ENCODE measurements around the gene ANKRD1.

The ANKRD1 gene

DNA sequence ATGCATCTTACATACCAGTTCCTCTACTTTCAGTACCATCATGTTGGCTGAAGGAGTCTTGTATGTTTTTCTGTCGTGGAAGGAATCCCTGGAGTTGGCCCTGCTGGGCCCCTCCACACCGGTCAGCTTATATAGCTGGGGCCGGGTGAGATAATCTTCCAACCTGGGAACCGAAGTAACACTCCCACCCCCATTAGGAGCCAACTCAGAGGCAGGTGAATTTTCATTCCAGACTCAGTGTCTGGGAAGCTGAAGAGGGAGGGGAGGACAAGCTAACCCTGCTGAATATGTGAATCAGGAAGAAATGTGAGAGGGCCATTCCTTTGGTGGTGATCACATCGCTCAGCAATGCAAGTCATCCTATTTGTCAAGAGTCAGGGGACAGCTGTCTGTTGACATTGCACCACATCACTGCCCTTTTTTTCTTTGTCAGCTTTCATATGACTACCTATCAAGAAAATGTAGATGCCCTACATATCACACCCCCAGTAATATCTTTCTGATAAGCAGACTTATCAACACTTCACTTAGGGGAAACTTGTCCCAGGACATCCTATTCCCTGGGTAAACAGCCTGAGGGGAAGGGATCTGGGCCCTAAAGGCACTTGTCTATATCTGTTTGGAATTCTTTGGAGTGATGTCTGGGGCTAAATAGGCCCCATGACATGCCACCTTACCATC lies at the start of gene ANKRD1:
Gene ANKRD1 (minus strand): TSS at position 102 of the 681 bp plus-strand sequence. CDS start 60 bp downstream, at position 42.
- peaks cover 98% of the 10 kb centered on the region for H3K27me3 ChIP-seq (ENCODE audit: control insufficient read depth, insufficient read depth, low read length)
- peak within 1 kb of the TSS; percentile 48; the same call in 1 of the 2 replicates for H3K4me3 ChIP-seq (ENCODE audit: low read depth, low read length)
- no peaks in the 10 kb centered on the region for H3K9me3 ChIP-seq (ENCODE audit: control insufficient read depth, insufficient read depth, low read depth, low read length)
- no peak within 1 kb of the TSS; the same call in 1 of the 2 replicates for H3K27ac ChIP-seq (ENCODE audit: low read depth, low read length)
- H3K36me3 ChIP-seq (ENCODE audit: control insufficient read depth, insufficient read depth, low read length), result no peaks in the 10 kb centered on the region; the same call in 1 of the 2 replicates
- H3K4me1 ChIP-seq (ENCODE audit: control insufficient read depth, insufficient read depth, low read length), result peaks cover 36% of the 10 kb centered on the region
- peak within 1 kb of the TSS; percentile 74 for H3K9ac ChIP-seq (ENCODE audit: low read length)

DNA sequence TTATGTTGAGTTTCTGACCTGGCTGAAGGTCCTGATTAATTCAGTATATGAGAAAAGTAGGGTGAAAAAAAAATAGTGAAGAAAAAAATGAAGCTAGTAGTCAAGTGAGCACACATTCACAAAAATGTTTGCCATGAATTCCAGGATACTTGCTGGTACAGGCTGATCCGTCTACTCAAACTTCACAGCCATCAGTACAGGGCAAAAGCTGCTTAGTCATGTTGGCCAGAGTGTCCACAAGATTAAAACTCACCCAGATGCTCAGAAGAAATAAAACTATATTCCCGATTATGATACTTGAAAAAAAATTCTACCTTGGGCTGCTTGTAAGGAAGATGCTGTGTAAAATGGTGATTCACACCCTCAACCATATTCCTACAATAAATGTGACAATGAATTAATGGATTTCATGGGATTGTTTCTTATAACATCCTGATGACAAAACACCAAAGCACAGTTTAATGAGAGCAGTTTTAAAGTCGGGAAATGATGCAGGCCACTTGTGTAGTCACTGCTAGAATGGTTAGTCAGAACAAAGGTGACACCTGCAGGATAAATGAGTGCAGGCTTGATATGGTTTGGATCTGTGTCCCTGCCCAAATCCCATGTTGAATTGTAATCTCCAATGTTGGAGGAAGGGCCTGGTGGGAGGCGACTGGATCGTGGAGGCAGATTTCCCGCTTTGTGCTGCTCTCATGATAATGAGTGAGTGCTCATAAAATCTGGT lies 49.2 kb upstream of the ANKRD1 start:
- peaks cover 2% of the 10 kb centered on the region; the same call in 1 of the 2 replicates for H3K9me3 ChIP-seq (ENCODE audit: control insufficient read depth, insufficient read depth, low read depth, low read length)
- H3K4me3 ChIP-seq (ENCODE audit: low read depth, low read length), result no peak overlapping the region
- no peak overlapping the region for H3K9ac ChIP-seq (ENCODE audit: low read length)
- 0 out of 2 replicates have a peak, but pooled peaks cover 3% of the 10 kb centered on the region for H3K4me1 ChIP-seq (ENCODE audit: control insufficient read depth, insufficient read depth, low read length)
- H3K36me3 ChIP-seq (ENCODE audit: control insufficient read depth, insufficient read depth, low read length), result no peaks in the 10 kb centered on the region
- H3K27ac ChIP-seq (ENCODE audit: low read depth, low read length), result no peak overlapping the region
- peaks cover 14% of the 10 kb centered on the region; the same call in 1 of the 2 replicates for H3K27me3 ChIP-seq (ENCODE audit: control insufficient read depth, insufficient read depth, low read length)

DNA sequence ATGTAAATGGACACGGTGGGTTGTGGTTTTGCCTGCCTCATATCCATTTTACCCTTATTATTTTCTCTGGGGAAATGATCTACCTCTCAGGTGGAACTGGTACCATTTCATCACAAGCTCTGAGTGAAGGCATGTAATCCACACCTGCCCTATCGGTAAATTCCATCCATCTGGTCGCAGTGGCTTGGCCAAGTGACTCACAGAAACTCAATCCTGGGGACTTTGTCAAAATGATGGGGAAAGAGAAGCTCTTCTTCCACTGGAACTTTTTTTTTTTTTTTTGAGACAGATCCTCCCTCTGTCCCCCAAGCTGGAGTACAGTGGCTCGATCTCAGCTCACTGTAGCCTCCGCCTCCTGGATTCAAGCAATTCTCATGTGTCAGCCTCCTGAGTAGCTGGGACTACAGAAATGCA lies 48.2 kb upstream of the ANKRD1 start:
- Histone ChIP-seq H3K27me3 (ENCODE audit: control insufficient read depth, insufficient read depth, low read length) (peaks cover 20% of the 10 kb centered on the region; the same call in 1 of the 2 replicates), H3K27ac (ENCODE audit: low read depth, low read length) (no peak overlapping the region), H3K9ac (ENCODE audit: low read length) (no peak overlapping the region), H3K36me3 (ENCODE audit: control insufficient read depth, insufficient read depth, low read length) (no peaks in the 10 kb centered on the region), H3K9me3 (ENCODE audit: control insufficient read depth, insufficient read depth, low read depth, low read length) (peaks cover 2% of the 10 kb centered on the region; the same call in 1 of the 2 replicates), H3K4me1 (ENCODE audit: control insufficient read depth, insufficient read depth, low read length) (0 out of 2 replicates have a peak, but pooled peaks cover 3% of the 10 kb centered on the region), H3K4me3 (ENCODE audit: low read depth, low read length) (no peak overlapping the region)

DNA sequence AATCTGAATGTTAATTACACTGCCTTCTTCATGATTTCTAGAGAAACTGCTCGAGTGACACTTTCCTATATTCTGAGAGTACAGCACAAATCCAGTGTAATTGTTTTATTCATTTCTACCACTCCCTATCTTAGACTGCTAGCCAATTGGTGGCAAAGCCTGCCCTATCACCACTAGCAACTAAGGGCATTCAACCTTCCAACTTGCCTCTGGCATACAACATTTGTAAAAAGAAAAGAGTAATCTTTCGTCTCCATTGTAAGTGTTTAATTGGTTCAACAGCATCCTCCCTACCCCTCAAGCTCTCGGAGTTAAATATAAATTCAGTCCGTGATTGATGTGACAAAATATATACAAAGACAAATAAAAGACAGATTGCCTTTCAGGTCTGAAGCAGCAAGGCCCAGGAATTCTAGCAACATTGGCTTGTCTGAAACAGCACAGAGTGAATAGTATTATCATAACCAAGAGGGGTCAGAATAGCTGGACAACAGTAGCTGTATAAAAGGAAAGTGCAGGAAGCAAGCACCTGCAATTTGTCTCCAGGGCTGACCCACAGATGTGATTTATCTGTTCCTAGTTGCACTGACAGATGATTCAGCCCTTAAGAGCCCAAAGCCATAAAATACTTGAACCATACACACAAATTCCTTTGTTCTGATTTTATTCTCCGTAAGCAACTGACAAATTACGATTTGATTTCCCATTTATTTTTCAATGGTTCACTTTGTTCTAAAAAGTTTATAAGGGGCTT lies 47.6 kb upstream of the ANKRD1 start:
- Histone ChIP-seq H3K27me3 (ENCODE audit: control insufficient read depth, insufficient read depth, low read length) (peaks cover 20% of the 10 kb centered on the region; the same call in 1 of the 2 replicates), H3K9ac (ENCODE audit: low read length) (no peak overlapping the region), H3K36me3 (ENCODE audit: control insufficient read depth, insufficient read depth, low read length) (no peaks in the 10 kb centered on the region), H3K9me3 (ENCODE audit: control insufficient read depth, insufficient read depth, low read depth, low read length) (peaks cover 2% of the 10 kb centered on the region; the same call in 1 of the 2 replicates), H3K4me1 (ENCODE audit: control insufficient read depth, insufficient read depth, low read length) (0 out of 2 replicates have a peak, but pooled peaks cover 3% of the 10 kb centered on the region), H3K4me3 (ENCODE audit: low read depth, low read length) (no peak overlapping the region), H3K27ac (ENCODE audit: low read depth, low read length) (no peak overlapping the region)

DNA sequence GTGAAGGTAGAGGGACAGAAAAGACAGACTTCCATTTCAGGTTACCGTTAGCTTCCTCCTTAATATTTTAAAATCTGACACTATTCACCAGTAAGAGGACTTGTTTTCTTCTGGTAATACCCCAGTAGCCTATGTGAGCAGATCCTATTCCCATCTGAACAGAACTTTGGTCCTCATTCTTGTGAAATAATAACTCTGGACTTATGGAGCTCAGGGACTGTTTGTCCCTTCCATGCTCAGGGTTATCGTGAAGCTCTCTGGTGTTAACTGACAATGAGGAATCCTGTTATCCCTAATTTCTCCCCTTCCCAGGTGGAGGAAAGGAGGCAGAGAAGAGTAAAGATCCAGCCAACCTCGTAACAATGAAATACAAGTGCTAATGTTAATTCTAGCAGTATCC lies 47.0 kb upstream of the ANKRD1 start:
- Histone ChIP-seq H3K4me1 (ENCODE audit: control insufficient read depth, insufficient read depth, low read length) (0 out of 2 replicates have a peak, but pooled peaks cover 3% of the 10 kb centered on the region), H3K27me3 (ENCODE audit: control insufficient read depth, insufficient read depth, low read length) (peaks cover 20% of the 10 kb centered on the region; the same call in 1 of the 2 replicates), H3K36me3 (ENCODE audit: control insufficient read depth, insufficient read depth, low read length) (no peaks in the 10 kb centered on the region), H3K9ac (ENCODE audit: low read length) (no peak overlapping the region), H3K9me3 (ENCODE audit: control insufficient read depth, insufficient read depth, low read depth, low read length) (peaks cover 2% of the 10 kb centered on the region; the same call in 1 of the 2 replicates), H3K4me3 (ENCODE audit: low read depth, low read length) (no peak overlapping the region), H3K27ac (ENCODE audit: low read depth, low read length) (no peak overlapping the region)

DNA sequence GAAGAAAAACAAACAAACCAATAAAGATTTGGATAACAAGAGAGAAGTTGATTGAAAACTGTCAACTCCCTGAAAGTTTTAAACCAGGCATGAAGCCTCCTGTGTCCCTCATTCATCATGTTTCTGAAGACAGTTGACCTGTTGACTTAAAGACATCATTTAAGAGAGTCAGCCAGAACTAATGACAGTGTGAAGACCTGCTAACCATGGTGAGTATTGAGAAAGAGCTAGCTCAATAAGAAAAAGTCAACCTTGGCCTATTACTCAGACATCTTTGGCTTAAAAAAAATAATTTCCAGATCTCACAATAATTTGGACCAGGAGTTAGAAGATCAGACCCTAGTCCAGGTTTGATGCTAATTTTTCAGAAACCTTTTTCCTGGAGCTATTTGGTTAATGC lies 45.3 kb upstream of the ANKRD1 start:
- Histone ChIP-seq H3K4me1 (ENCODE audit: control insufficient read depth, insufficient read depth, low read length) (0 out of 2 replicates have a peak, but pooled peaks cover 3% of the 10 kb centered on the region), H3K27ac (ENCODE audit: low read depth, low read length) (no peak overlapping the region), H3K36me3 (ENCODE audit: control insufficient read depth, insufficient read depth, low read length) (no peaks in the 10 kb centered on the region)

DNA sequence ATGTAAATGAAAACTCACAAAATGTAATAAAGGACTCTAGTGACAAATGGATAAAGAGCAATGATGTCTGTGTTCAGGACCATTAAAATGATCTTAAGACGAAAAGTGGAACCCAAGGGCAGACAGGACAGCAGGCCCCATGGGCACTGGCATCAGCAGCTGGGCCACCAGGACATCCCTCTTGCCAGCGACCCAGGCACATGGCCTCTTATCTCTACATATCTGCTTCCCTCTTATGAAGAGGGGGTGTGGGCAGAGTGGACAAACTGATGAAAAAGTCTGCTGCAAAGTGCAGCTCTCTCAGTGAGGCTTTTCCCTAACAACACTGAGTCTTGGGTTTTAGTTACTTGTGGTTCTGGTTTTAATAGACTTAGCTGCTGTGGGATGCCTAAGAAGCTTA lies 44.8 kb upstream of the ANKRD1 start:
- Histone ChIP-seq H3K27me3 (ENCODE audit: control insufficient read depth, insufficient read depth, low read length) (peaks cover 20% of the 10 kb centered on the region; the same call in 1 of the 2 replicates), H3K9me3 (ENCODE audit: control insufficient read depth, insufficient read depth, low read depth, low read length) (peaks cover 2% of the 10 kb centered on the region; the same call in 1 of the 2 replicates), H3K4me3 (ENCODE audit: low read depth, low read length) (no peak overlapping the region), H3K4me1 (ENCODE audit: control insufficient read depth, insufficient read depth, low read length) (0 out of 2 replicates have a peak, but pooled peaks cover 3% of the 10 kb centered on the region), H3K36me3 (ENCODE audit: control insufficient read depth, insufficient read depth, low read length) (no peaks in the 10 kb centered on the region), H3K27ac (ENCODE audit: low read depth, low read length) (no peak overlapping the region), H3K9ac (ENCODE audit: low read length) (no peak overlapping the region)

More for the DNA sequence above, 45.3 kb upstream of the ANKRD1 start:
- H3K9ac ChIP-seq (ENCODE audit: low read length), result no peak overlapping the region
- H3K4me3 ChIP-seq (ENCODE audit: low read depth, low read length), result no peak overlapping the region
- H3K27me3 ChIP-seq (ENCODE audit: control insufficient read depth, insufficient read depth, low read length), result peaks cover 20% of the 10 kb centered on the region; the same call in 1 of the 2 replicates
- H3K9me3 ChIP-seq (ENCODE audit: control insufficient read depth, insufficient read depth, low read depth, low read length), result peaks cover 2% of the 10 kb centered on the region; the same call in 1 of the 2 replicates

DNA sequence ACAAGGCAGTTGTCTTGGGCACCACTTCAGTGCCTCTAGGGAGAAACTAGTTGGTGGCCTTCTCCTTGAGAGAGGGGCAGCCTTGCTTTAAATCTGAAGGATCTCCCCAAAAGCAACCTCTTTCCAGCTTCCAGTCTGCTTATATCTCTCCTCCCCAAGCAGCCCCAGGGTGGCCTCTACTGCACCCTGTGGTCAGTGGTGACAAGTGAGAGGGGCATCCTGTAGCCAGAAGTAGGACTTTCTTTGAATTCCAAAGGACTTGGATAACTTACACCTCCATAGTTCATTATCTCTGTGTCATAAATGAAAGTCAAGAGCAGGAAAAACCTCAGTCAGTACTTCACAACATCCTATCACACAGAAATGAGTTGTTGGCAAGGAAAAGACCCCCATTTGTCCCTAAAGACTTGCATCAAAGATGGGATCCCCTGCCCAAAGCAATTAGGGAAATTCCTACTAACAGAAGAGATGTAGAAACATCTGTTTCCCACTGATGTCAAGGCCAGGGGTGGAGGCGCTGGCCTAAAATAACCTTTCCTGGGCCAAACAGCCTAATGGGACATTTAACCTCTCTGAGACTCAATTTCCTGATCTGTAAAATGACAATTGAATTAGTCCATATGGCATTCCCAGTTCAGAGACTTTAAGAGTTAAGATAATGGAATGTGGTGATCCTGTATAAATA lies 44.0 kb upstream of the ANKRD1 start:
- Histone ChIP-seq H3K27me3 (ENCODE audit: control insufficient read depth, insufficient read depth, low read length) (peaks cover 20% of the 10 kb centered on the region; the same call in 1 of the 2 replicates), H3K36me3 (ENCODE audit: control insufficient read depth, insufficient read depth, low read length) (no peaks in the 10 kb centered on the region), H3K4me1 (ENCODE audit: control insufficient read depth, insufficient read depth, low read length) (no peaks in the 10 kb centered on the region), H3K9me3 (ENCODE audit: control insufficient read depth, insufficient read depth, low read depth, low read length) (no peaks in the 10 kb centered on the region), H3K27ac (ENCODE audit: low read depth, low read length) (no peak overlapping the region), H3K9ac (ENCODE audit: low read length) (no peak overlapping the region), H3K4me3 (ENCODE audit: low read depth, low read length) (no peak overlapping the region)

DNA sequence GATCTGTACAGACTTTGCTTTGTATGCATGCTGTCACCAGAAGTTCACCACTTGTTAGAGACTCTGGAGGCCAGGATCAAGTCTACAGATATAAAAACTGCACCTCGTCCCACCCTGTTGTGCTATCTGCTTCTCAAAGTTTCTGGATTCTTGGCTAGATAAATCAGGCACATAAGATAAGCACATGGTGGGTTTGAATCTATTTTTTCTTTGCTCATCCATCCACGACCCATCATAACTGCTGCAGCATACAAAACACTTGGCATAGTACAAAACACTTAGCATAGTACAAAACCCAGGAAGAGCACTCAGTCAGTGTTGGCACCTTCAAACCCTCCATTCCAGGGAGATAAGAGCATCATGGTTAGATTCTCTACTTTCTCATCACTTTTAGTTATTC lies 42.4 kb upstream of the ANKRD1 start:
- no peaks in the 10 kb centered on the region for H3K4me1 ChIP-seq (ENCODE audit: control insufficient read depth, insufficient read depth, low read length)
- no peak overlapping the region for H3K9ac ChIP-seq (ENCODE audit: low read length)
- no peak overlapping the region for H3K4me3 ChIP-seq (ENCODE audit: low read depth, low read length)
- no peaks in the 10 kb centered on the region for H3K36me3 ChIP-seq (ENCODE audit: control insufficient read depth, insufficient read depth, low read length)
- peaks cover 17% of the 10 kb centered on the region; the same call in 1 of the 2 replicates for H3K27me3 ChIP-seq (ENCODE audit: control insufficient read depth, insufficient read depth, low read length)
- H3K9me3 ChIP-seq (ENCODE audit: control insufficient read depth, insufficient read depth, low read depth, low read length), result no peaks in the 10 kb centered on the region
- H3K27ac ChIP-seq (ENCODE audit: low read depth, low read length), result no peak overlapping the region

DNA sequence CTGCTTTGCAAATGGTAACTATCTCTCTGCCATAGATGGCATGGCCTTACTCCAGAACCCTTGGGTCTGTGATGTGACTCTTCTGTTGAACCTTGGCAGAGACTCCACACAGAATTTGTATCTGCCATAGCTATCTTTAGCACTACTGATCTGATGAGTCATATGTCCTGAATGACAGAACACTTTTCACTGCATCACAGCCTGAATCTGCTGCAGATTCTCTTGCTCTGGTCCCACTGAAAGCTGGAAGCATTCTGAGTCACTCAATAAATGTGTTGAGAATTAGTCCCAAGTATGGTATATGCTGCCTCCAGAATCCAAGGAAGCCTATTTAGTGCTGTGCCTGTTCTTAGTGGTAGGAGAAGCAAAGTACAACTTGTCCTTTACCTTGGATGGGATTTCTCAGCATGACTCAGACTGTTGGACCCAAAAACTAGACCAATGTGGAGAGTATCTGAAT lies 39.5 kb upstream of the ANKRD1 start:
- Histone ChIP-seq H3K36me3 (ENCODE audit: control insufficient read depth, insufficient read depth, low read length) (no peaks in the 10 kb centered on the region), H3K4me3 (ENCODE audit: low read depth, low read length) (no peak overlapping the region), H3K27ac (ENCODE audit: low read depth, low read length) (no peak overlapping the region), H3K27me3 (ENCODE audit: control insufficient read depth, insufficient read depth, low read length) (peaks cover 7% of the 10 kb centered on the region; the same call in 1 of the 2 replicates), H3K9me3 (ENCODE audit: control insufficient read depth, insufficient read depth, low read depth, low read length) (no peaks in the 10 kb centered on the region), H3K4me1 (ENCODE audit: control insufficient read depth, insufficient read depth, low read length) (no peaks in the 10 kb centered on the region), H3K9ac (ENCODE audit: low read length) (no peak overlapping the region)

All from HUES6 (cell line).